ENCODE data around the gene GDAP1L1. TPM values are rescaled to one million over a fixed set of nuclear protein-coding genes. Genes with fewer than 3 reads are reported as not detected.
A peak's percentile ranks its signal among the peaks of the same experiment; 100 is the strongest.

The GDAP1L1 gene
- total RNA-seq, 2 experiments from 2014 or later: 0.27 TPM; not detected in 1

DNA sequence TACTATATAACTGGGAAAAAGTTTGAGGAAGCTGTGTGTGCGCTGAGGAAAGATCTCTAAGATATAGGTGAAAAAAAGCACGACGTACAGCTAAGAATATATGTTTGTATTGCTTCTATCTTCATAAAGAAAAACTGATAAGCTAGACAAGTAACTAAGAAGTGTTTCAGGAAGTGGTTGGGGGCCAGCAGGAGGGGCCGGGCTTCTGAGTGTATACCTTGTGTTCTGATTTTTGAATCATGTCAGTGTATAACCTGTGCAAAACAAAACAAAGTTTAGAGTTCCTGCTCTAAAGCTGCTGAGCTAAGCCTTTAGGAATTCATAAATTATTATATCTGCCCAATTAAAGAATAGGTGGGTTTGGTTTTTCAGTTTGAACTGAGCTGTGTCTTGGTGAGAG is 28.7 kb upstream of the GDAP1L1 start:
- Histone ChIP-seq H3K9me3 (ENCODE audit: low read length) (no peaks in the 10 kb centered on the region), H3K4me2 (ENCODE audit: low read length) (peak overlapping the region; percentile 25), H4K20me1 (ENCODE audit: insufficient read depth, low read length) (no peaks in the 10 kb centered on the region), H3K4me3 (ENCODE audit: low read depth, low read length, poor library complexity, severe bottlenecking) (no peak overlapping the region), H3K79me2 (ENCODE audit: insufficient read depth, low read depth, low read length) (no peaks in the 10 kb centered on the region), H3K36me3 (ENCODE audit: insufficient read depth, low read length) (no peaks in the 10 kb centered on the region), H2AFZ (ENCODE audit: low read length) (peak overlapping the region; percentile 70; the same call in 1 of the 2 replicates), H3K4me1 (ENCODE audit: insufficient read depth, low read length, poor library complexity, severe bottlenecking) (peaks cover 14% of the 10 kb centered on the region), H3K27ac (ENCODE audit: low read depth, low read length, poor library complexity, severe bottlenecking) (no peak overlapping the region), H3K9me2 (ENCODE audit: insufficient read depth, low read length) (no peaks in the 10 kb centered on the region)
- BruUV-seq (replicated peaks): no TSS peak
- no peak for DNase-seq (ENCODE audit: low spot score)
- intact Hi-C loops (cut with micrococcal nuclease; ENCODE audit: unreplicated experiment): loop anchor here (10.0 kb wide), 1 partner anchor 646 kb away; no protein-coding TSS in a partner anchor
- ChIA-PET POLR2A (interaction anchor here (0.6 to 1.4 kb wide), 2 partner anchors 92 to 166 kb away, joined by 4 to 5 read pairs; no protein-coding TSS in a partner anchor), CTCF (ENCODE audit: unreplicated experiment) (interaction anchor here (1.3 kb wide), 1 partner anchor 92 kb away, joined by 6 read pairs; the partner anchor contains the start of gene FITM2)
- no peak for TF ChIP-seq EZH2phosphoT487 (IDR thresholded peaks at IDR 0.05; ENCODE audit: borderline replicate concordance, low read depth, low read length)
- no peak for TF ChIP-seq CTCF (conservative IDR thresholded peaks at IDR 0.05; ENCODE audit: low read length)

DNA sequence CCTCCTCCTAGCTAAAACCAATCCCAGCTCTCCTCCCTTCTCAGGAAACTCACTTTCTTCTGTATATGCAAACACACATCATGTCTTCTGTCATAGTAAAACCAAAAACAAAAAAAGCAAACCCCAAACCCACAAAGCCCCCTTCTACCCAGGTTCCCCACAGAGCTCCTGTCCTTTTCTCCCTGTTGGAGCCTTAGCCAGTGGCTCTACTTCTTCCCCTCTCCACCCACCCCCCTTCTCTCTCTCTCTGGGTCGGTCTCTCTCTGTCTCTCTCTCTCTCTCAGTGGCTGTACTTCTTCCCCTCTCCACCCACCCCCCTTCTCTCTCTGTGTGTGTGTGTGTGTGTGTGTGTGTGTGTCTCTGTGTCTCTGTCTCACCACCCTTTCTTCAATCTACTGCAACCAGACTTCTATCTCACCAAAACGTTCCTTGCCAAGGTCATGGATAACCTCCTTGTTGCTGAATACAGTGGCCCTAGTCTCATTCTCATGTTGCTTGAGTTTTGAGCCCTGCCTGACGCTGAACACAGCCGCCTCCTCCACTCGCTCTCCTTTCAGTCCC is 27.9 kb upstream of the GDAP1L1 start:
- no peak for DNase-seq (ENCODE audit: low spot score)
- no TSS peak for BruUV-seq (replicated peaks)
- TF ChIP-seq EZH2phosphoT487 (IDR thresholded peaks at IDR 0.05; ENCODE audit: borderline replicate concordance, low read depth, low read length) (no peak), CTCF (conservative IDR thresholded peaks at IDR 0.05; ENCODE audit: low read length) (no peak)
- Histone ChIP-seq H2AFZ (ENCODE audit: low read length) (0 out of 2 replicates have a peak overlapping the region, but pooled peaks have one; percentile 70), H3K9me2 (ENCODE audit: insufficient read depth, low read length) (no peaks in the 10 kb centered on the region), H3K27ac (ENCODE audit: low read depth, low read length, poor library complexity, severe bottlenecking) (no peak overlapping the region), H3K4me1 (ENCODE audit: insufficient read depth, low read length, poor library complexity, severe bottlenecking) (peaks cover 14% of the 10 kb centered on the region), H3K36me3 (ENCODE audit: insufficient read depth, low read length) (no peaks in the 10 kb centered on the region), H3K4me2 (ENCODE audit: low read length) (no peak overlapping the region), H3K9me3 (ENCODE audit: low read length) (no peaks in the 10 kb centered on the region), H3K4me3 (ENCODE audit: low read depth, low read length, poor library complexity, severe bottlenecking) (no peak overlapping the region), H3K79me2 (ENCODE audit: insufficient read depth, low read depth, low read length) (no peaks in the 10 kb centered on the region), H4K20me1 (ENCODE audit: insufficient read depth, low read length) (no peaks in the 10 kb centered on the region)
- CTCF ChIA-PET (ENCODE audit: unreplicated experiment): interaction anchor here (1.3 kb wide), 1 partner anchor 92 kb away, joined by 6 read pairs; the partner anchor contains the start of gene FITM2
- intact Hi-C loops (cut with micrococcal nuclease; ENCODE audit: unreplicated experiment): loop anchor here (10.0 kb wide), 1 partner anchor 646 kb away; no protein-coding TSS in a partner anchor
- POLR2A ChIA-PET: interaction anchor here (1.4 kb wide), 1 partner anchor 91 kb away, joined by 5 read pairs; no protein-coding TSS in a partner anchor

DNA sequence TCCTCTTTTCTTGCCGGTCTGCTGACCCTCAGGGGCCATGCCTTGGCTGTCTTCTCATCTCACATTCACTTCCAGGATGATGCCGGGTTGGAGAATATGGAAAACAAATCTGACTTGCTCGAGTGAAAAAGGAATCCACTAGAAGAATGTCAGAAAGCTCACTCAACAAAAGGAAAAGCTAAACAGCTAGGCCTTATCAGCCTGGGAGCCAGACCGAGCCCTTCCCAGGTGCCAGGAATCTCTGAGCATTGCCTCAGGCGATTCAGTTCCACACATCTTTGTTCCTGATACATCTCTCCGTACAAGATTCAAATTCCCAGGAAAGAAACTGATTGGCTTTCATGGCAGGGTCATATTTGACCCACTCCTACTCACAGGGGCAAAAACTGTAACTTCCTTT is 27.3 kb upstream of the GDAP1L1 start:
- DNase-seq (ENCODE audit: low spot score): no peak
- intact Hi-C loops (cut with micrococcal nuclease; ENCODE audit: unreplicated experiment): loop anchor here (10.0 kb wide), 1 partner anchor 645 kb away; no protein-coding TSS in a partner anchor
- TF ChIP-seq EZH2phosphoT487 (IDR thresholded peaks at IDR 0.05; ENCODE audit: borderline replicate concordance, low read depth, low read length): no peak
- no peak for TF ChIP-seq CTCF (conservative IDR thresholded peaks at IDR 0.05; ENCODE audit: low read length)
- no peak overlapping the region for H3K27ac ChIP-seq (ENCODE audit: low read depth, low read length, poor library complexity, severe bottlenecking)
- H3K4me3 ChIP-seq (ENCODE audit: low read depth, low read length, poor library complexity, severe bottlenecking): no peak overlapping the region
- BruUV-seq (replicated peaks): no TSS peak
- no peaks in the 10 kb centered on the region for H3K79me2 ChIP-seq (ENCODE audit: insufficient read depth, low read depth, low read length)
- ChIA-PET CTCF (ENCODE audit: unreplicated experiment) (no interaction called here), POLR2A (no interaction called here)
- no peaks in the 10 kb centered on the region for H3K36me3 ChIP-seq (ENCODE audit: insufficient read depth, low read length)
- H2AFZ ChIP-seq (ENCODE audit: low read length): no peak overlapping the region
- H3K9me2 ChIP-seq (ENCODE audit: insufficient read depth, low read length): no peaks in the 10 kb centered on the region
- peaks cover 14% of the 10 kb centered on the region for H3K4me1 ChIP-seq (ENCODE audit: insufficient read depth, low read length, poor library complexity, severe bottlenecking)
- H3K4me2 ChIP-seq (ENCODE audit: low read length): no peak overlapping the region
- H3K9me3 ChIP-seq (ENCODE audit: low read length): no peaks in the 10 kb centered on the region
- H4K20me1 ChIP-seq (ENCODE audit: insufficient read depth, low read length): no peaks in the 10 kb centered on the region
